Measurements from ENCODE around the gene ICAM4.

DNA sequence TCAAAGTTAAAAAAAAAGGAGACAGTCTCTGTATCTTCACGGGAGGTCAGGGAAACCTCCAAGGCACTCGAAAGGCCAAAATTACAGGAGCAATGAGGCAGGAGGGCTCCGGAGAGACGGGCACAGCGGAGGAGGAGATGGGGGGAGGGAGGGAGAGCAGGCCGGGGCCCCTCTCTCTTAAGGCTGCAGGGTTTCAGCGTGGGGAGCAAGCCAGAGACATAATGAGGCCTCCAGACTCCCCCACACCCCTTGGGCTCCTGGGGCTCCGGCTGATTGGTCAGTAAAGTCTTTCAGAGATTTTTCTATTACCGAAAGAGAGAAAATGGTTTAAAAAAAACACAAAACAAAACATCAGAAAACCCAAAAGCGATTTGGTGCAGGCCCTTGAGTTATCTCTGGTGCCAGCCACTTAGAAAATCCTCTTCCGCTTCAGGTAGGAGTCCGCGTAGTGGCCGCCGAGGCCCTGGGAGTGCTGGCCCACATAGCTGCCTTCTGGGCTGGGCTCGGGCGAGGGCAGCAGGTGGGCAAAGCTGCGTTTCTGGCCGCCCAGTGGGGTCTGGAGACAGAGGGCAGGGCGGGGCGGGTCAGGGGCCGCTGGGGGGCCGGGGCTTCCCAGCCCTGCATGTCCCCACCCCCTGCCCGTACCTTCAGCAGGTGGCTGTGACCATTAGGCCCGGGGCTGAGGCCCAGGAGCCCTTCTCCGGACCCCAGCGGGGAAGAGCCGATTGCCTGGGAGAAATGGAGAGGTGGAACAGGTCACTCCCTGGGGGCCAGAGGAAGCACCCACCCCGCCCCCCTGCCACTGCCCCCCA is 30.5 kb downstream of the ICAM4 start:
- TF ChIP-seq MYC (IDR thresholded peaks at IDR 0.05; ENCODE audit: low read depth, low read length), result no peak
- TF ChIP-seq, protein P1, sequence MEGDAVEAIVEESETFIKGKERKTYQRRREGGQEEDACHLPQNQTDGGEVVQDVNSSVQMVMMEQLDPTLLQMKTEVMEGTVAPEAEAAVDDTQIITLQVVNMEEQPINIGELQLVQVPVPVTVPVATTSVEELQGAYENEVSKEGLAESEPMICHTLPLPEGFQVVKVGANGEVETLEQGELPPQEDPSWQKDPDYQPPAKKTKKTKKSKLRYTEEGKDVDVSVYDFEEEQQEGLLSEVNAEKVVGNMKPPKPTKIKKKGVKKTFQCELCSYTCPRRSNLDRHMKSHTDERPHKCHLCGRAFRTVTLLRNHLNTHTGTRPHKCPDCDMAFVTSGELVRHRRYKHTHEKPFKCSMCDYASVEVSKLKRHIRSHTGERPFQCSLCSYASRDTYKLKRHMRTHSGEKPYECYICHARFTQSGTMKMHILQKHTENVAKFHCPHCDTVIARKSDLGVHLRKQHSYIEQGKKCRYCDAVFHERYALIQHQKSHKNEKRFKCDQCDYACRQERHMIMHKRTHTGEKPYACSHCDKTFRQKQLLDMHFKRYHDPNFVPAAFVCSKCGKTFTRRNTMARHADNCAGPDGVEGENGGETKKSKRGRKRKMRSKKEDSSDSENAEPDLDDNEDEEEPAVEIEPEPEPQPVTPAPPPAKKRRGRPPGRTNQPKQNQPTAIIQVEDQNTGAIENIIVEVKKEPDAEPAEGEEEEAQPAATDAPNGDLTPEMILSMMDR (IDR thresholded peaks at IDR 0.05; ENCODE audit: low read depth, low read length), result no peak
- TF ChIP-seq POLR2A (IDR thresholded peaks at IDR 0.05; ENCODE audit: extremely low read depth, insufficient read length), result no peak
- TF ChIP-seq, protein P2, sequence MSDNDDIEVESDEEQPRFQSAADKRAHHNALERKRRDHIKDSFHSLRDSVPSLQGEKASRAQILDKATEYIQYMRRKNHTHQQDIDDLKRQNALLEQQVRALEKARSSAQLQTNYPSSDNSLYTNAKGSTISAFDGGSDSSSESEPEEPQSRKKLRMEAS (IDR thresholded peaks at IDR 0.05; ENCODE audit: low read depth, low read length), result no peak

All from NB4 (cell line).